K562 (cell line): ENCODE data around the gene NAP1L4. TPM values are rescaled to one million over a fixed set of nuclear protein-coding genes. Genes with fewer than 3 reads are reported as not detected.

Experiments
- CEBPG ChIP-seq, 3 experiments: fragments of 200-800 bp in 1 of 3; sonication (Bioruptor generic) in 1 of 3; sonication (generic) in 1 of 3; formaldehyde crosslinking in 1 of 3; IDR thresholded peaks in 2 of 3; conservative IDR thresholded peaks in 1 of 3; 2 replicates each; pipeline versions ENCODE4 v1.6.1 to v1.8.0; 2016 to 2022; ENCODE audit warnings: missing compliant biosample characterization in 2 of 3, missing genetic modification characterization in 2 of 3, mild to moderate bottlenecking in 1 of 3, missing genetic modification reagents in 1 of 3
- FOXA1 ChIP-seq: fragments of 450-650 bp; IDR thresholded peaks from 2 replicates; pipeline ENCODE4 v1.6.1; 2016; ENCODE audit warnings: mild to moderate bottlenecking, borderline replicate concordance
- JUND ChIP-seq, 2 experiments: IDR thresholded peaks; 2 replicates in 1 of 2; 3 replicates in 1 of 2; pipeline ENCODE4 v1.6.1; 2011; ENCODE audit warnings: borderline replicate concordance in 2 of 2, low read depth in 2 of 2, low read length in 2 of 2, improper control_type of control experiment in 1 of 2, missing biosample characterization in 1 of 2, missing genetic modification characterization in 1 of 2, missing genetic modification reagents in 1 of 2
- KDM5B ChIP-seq: fragments of 200-600 bp; sonication (generic); IDR thresholded peaks from 2 replicates; pipeline ENCODE4 v1.6.1; 2012; ENCODE audit warnings: low read depth, mild to moderate bottlenecking, moderate library complexity, low read length, control low read depth, inconsistent platforms; ENCODE audit not compliant: insufficient replicate concordance
- RBM25 ChIP-seq: fragments of 200-400 bp; formaldehyde crosslinking; IDR thresholded peaks from 2 replicates; pipeline ENCODE4 v1.6.1; 2018; ENCODE audit warnings: low read length, low read depth, moderate library complexity; ENCODE audit not compliant: severe bottlenecking
- SREBF2 ChIP-seq: sonication (generic); formaldehyde crosslinking; IDR thresholded peaks from 2 replicates; pipeline ENCODE4 v1.4.0; 2020; ENCODE audit warnings: mild to moderate bottlenecking, missing genetic modification reagents
- ZNF12 ChIP-seq: sonication (generic); formaldehyde crosslinking; IDR thresholded peaks from 2 replicates; pipeline ENCODE4 v1.4.0; 2020; ENCODE audit warnings: mild to moderate bottlenecking, missing genetic modification reagents
- polyA plus RNA-seq, 8 experiments: library from polyadenylated mRNA; depleted of rRNA in 4 of 8; stranded (reverse) in 5 of 8; unstranded in 3 of 8; fragments of >200 nt; fragmentation: Nextera tagmentation in 2 of 8; fragmentation: Illumina TruSeq in 1 of 8; extraction: Ambion mirVana in 2 of 8; extraction: Trizol in 1 of 8; gene quantifications; 2 replicates each; pipeline versions ENCODE4 v1.2.1 to v1.2.3, GENCODE V29; 2011 to 2014; ENCODE audit warnings: inconsistent platforms in 1 of 8, missing spikeins in 1 of 8
- total RNA-seq, 7 experiments: library from RNA; depleted of rRNA in 6 of 7; stranded (reverse); fragments of >200 nt in 6 of 7; fragmentation: Illumina TruSeq in 2 of 7; extraction: Trizol in 2 of 7; gene quantifications; 2 replicates each; pipeline versions ENCODE4 v1.2.1 to v1.2.3, GENCODE V29; 2011 to 2021; ENCODE audit warnings: low replicate concordance in 1 of 7
- TF ChIP-seq, protein P1 (sequence below): fragments of 450-650 bp; IDR thresholded peaks from 2 replicates; pipeline ENCODE4 v1.6.1; 2017; ENCODE audit warnings: antibody characterized with exemption
- TF ChIP-seq, protein P2 (sequence below), 2 experiments: fragments of 250-450 bp in 1 of 2; fragments of 450-650 bp in 1 of 2; sonication (Bioruptor Pico) in 1 of 2; IDR thresholded peaks; 2 replicates each; pipeline versions ENCODE4 v1.6.1 to v1.8.0; 2016 to 2021; ENCODE audit warnings: mild to moderate bottlenecking in 2 of 2, moderate library complexity in 2 of 2, missing compliant biosample characterization in 1 of 2, missing genetic modification characterization in 1 of 2
- TF ChIP-seq, protein P3 (sequence below), 2 experiments: fragments of 450-650 bp in 1 of 2; sonication (generic) in 1 of 2; formaldehyde crosslinking in 1 of 2; IDR thresholded peaks in 1 of 2; conservative IDR thresholded peaks in 1 of 2; 2 replicates each; pipeline versions ENCODE4 v1.6.1 to v1.8.1; 2016 to 2023; ENCODE audit warnings: mild to moderate bottlenecking in 2 of 2, moderate library complexity in 2 of 2, inconsistent platforms in 1 of 2, missing genetic modification reagents in 1 of 2
- TF ChIP-seq, protein P4 (sequence below), 2 experiments: fragments of 450-650 bp; IDR thresholded peaks; 2 replicates each; pipeline ENCODE4 v1.6.1; 2016

NAP1L4 gene
- total and polyA plus RNA-seq, 9 of the 15 experiments (the other 6 are each of a cell fraction or from before 2014, with no cell fraction given): 34.1 to 237 (median 179) TPM

DNA sequence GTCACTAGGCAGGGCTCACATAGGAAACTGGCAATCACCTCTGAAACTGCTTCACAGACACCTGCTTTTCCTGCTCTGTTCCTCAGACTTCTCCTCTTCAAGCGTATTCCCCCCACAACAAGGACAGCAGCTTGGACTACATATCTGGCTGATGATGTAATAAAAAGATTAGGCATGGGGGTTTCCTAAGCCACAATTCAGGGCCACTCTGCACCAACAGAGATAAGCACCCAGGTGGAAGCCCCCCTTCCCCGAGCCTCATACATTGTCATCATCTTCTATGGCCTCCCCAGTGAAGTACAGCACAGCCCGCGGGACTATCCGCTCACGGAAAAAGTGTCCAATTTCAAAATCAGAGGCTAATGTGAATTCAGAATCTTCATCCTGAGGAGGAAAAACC lies 37.9 kb downstream of the NAP1L4 start (continued):
- TF ChIP-seq CEBPG (CRISPR knock-in tag; IDR thresholded peaks at IDR 0.05): no peak
- TF ChIP-seq CEBPG (tag; conservative IDR thresholded peaks at IDR 0.05 in 1 of 2, IDR thresholded peaks at IDR 0.05 in 1 of 2): 0 out of 4 replicates have a peak, but pooled peaks of 1 of the 2 experiments have one; percentile 35
- TF ChIP-seq ZNF12 (CRISPR knock-in tag): no peak
- no peak for TF ChIP-seq KDM5B
- TF ChIP-seq RBM25: no peak
- TF ChIP-seq, protein P1, sequence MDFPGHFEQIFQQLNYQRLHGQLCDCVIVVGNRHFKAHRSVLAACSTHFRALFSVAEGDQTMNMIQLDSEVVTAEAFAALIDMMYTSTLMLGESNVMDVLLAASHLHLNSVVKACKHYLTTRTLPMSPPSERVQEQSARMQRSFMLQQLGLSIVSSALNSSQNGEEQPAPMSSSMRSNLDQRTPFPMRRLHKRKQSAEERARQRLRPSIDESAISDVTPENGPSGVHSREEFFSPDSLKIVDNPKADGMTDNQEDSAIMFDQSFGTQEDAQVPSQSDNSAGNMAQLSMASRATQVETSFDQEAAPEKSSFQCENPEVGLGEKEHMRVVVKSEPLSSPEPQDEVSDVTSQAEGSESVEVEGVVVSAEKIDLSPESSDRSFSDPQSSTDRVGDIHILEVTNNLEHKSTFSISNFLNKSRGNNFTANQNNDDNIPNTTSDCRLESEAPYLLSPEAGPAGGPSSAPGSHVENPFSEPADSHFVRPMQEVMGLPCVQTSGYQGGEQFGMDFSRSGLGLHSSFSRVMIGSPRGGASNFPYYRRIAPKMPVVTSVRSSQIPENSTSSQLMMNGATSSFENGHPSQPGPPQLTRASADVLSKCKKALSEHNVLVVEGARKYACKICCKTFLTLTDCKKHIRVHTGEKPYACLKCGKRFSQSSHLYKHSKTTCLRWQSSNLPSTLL: no peak
- TF ChIP-seq, protein P2, sequence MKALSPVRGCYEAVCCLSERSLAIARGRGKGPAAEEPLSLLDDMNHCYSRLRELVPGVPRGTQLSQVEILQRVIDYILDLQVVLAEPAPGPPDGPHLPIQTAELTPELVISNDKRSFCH (CRISPR knock-in tag; IDR thresholded peaks at IDR 0.05): no peak
- TF ChIP-seq, protein P2 (tag; IDR thresholded peaks at IDR 0.05): no peak
- TF ChIP-seq, protein P3, sequence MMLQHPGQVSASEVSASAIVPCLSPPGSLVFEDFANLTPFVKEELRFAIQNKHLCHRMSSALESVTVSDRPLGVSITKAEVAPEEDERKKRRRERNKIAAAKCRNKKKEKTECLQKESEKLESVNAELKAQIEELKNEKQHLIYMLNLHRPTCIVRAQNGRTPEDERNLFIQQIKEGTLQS (IDR thresholded peaks at IDR 0.05): peak; percentile 69
- TF ChIP-seq, protein P3 (CRISPR knock-in tag; conservative IDR thresholded peaks at IDR 0.05): no peak
- TF ChIP-seq FOXA1: no peak
- no peak for TF ChIP-seq SREBF2 (CRISPR knock-in tag)
- no peak for TF ChIP-seq JUND (IDR thresholded peaks at IDR 0.05; ENCODE audit: borderline replicate concordance, low read depth, low read length)
- TF ChIP-seq JUND (tag; IDR thresholded peaks at IDR 0.05; ENCODE audit: borderline replicate concordance, low read depth, low read length): 0 out of 3 replicates have a peak, but pooled peaks have one; percentile 17
- TF ChIP-seq, protein P4, sequence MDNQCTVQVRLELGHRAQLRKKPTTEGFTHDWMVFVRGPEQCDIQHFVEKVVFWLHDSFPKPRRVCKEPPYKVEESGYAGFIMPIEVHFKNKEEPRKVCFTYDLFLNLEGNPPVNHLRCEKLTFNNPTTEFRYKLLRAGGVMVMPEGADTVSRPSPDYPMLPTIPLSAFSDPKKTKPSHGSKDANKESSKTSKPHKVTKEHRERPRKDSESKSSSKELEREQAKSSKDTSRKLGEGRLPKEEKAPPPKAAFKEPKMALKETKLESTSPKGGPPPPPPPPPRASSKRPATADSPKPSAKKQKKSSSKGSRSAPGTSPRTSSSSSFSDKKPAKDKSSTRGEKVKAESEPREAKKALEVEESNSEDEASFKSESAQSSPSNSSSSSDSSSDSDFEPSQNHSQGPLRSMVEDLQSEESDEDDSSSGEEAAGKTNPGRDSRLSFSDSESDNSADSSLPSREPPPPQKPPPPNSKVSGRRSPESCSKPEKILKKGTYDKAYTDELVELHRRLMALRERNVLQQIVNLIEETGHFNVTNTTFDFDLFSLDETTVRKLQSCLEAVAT (IDR thresholded peaks at IDR 0.05): no peak
